WTC11 (cell line): Measurements from ENCODE around the gene AKAP9.

ENCODE experiments used
- JUN ChIP-seq: sonication (generic); formaldehyde crosslinking; IDR thresholded peaks from 2 replicates; pipeline ENCODE4 v1.8.0; 2023; ENCODE audit warnings: mild to moderate bottlenecking, missing genetic modification reagents
- MXD4 ChIP-seq: fragments of 250-450 bp; sonication (Bioruptor Pico); IDR thresholded peaks from 2 replicates; pipeline ENCODE4 v1.8.0; 2021; ENCODE audit warnings: mild to moderate bottlenecking, moderate library complexity, borderline replicate concordance
- NR2C2 ChIP-seq: sonication (generic); formaldehyde crosslinking; IDR thresholded peaks from 2 replicates; pipeline ENCODE4 v1.8.0; 2022; ENCODE audit warnings: mild to moderate bottlenecking, missing genetic modification reagents
- SP1 ChIP-seq: sonication (generic); formaldehyde crosslinking; conservative IDR thresholded peaks from 2 replicates; pipeline ENCODE4 v1.8.1; 2022; ENCODE audit warnings: missing genetic modification reagents
- TCF7 ChIP-seq: sonication (generic); formaldehyde crosslinking; IDR thresholded peaks from 2 replicates; pipeline ENCODE4 v1.8.0; 2022; ENCODE audit warnings: mild to moderate bottlenecking, low read depth, missing genetic modification reagents, moderate library complexity
- ZNF121 ChIP-seq: sonication (generic); formaldehyde crosslinking; IDR thresholded peaks from 2 replicates; pipeline ENCODE4 v1.8.0; 2023; ENCODE audit warnings: missing genetic modification reagents
- TF ChIP-seq, protein P1 (sequence below): sonication (generic); formaldehyde crosslinking; IDR thresholded peaks from 2 replicates; pipeline ENCODE4 v1.8.1; 2023; ENCODE audit warnings: mild to moderate bottlenecking, missing genetic modification reagents, moderate library complexity
- TF ChIP-seq, protein P2 (sequence below): fragments of 200-600 bp; IDR thresholded peaks from 2 replicates; pipeline ENCODE4 v1.8.0; 2022; ENCODE audit warnings: antibody characterized with exemption
- TF ChIP-seq, protein P3 (sequence below): sonication (generic); formaldehyde crosslinking; IDR thresholded peaks from 2 replicates; pipeline ENCODE4 v1.8.0; 2022; ENCODE audit warnings: mild to moderate bottlenecking, missing genetic modification reagents
- TF ChIP-seq, protein P4 (sequence below): sonication (generic); formaldehyde crosslinking; IDR thresholded peaks from 2 replicates; pipeline ENCODE4 v1.8.0; 2022; ENCODE audit warnings: mild to moderate bottlenecking, missing genetic modification reagents

DNA sequence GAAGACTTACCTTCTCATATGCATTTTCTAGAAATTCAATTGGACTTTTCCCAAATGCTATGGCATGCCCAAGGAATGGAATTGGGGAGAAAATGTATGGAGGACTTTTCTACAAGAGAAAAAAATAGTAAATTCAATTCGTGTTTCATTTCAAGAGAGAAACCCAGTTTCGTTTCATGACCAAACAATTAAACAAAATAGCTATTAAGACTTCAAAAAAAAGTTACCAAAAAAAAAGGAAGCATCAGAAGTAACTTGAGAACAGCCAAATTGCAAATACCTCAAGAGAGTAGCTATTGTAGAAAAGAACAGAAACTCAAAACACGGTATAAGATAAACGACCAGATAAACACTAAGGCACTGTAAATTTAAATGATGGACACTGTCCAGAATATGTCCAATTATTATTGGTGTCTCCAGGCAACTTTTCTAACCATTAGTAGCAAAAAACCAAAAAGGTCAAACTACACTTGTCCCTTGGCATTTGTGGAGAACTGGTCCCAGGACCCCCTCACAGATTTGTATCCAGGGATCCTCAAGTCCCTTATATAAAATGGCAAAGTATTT is 191.2 kb downstream of the AKAP9 start:
- TF ChIP-seq, protein P1, sequence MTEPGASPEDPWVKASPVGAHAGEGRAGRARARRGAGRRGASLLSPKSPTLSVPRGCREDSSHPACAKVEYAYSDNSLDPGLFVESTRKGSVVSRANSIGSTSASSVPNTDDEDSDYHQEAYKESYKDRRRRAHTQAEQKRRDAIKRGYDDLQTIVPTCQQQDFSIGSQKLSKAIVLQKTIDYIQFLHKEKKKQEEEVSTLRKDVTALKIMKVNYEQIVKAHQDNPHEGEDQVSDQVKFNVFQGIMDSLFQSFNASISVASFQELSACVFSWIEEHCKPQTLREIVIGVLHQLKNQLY (CRISPR knock-in tag) = no peak
- TF ChIP-seq TCF7 (CRISPR knock-in tag) (no peak), ZNF121 (CRISPR knock-in tag) (no peak), NR2C2 (no peak), MXD4 (CRISPR knock-in tag) (no peak), SP1 (no peak), JUN (CRISPR knock-in tag) (no peak)
- TF ChIP-seq, protein P2, sequence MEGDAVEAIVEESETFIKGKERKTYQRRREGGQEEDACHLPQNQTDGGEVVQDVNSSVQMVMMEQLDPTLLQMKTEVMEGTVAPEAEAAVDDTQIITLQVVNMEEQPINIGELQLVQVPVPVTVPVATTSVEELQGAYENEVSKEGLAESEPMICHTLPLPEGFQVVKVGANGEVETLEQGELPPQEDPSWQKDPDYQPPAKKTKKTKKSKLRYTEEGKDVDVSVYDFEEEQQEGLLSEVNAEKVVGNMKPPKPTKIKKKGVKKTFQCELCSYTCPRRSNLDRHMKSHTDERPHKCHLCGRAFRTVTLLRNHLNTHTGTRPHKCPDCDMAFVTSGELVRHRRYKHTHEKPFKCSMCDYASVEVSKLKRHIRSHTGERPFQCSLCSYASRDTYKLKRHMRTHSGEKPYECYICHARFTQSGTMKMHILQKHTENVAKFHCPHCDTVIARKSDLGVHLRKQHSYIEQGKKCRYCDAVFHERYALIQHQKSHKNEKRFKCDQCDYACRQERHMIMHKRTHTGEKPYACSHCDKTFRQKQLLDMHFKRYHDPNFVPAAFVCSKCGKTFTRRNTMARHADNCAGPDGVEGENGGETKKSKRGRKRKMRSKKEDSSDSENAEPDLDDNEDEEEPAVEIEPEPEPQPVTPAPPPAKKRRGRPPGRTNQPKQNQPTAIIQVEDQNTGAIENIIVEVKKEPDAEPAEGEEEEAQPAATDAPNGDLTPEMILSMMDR = no peak
- TF ChIP-seq, protein P3, sequence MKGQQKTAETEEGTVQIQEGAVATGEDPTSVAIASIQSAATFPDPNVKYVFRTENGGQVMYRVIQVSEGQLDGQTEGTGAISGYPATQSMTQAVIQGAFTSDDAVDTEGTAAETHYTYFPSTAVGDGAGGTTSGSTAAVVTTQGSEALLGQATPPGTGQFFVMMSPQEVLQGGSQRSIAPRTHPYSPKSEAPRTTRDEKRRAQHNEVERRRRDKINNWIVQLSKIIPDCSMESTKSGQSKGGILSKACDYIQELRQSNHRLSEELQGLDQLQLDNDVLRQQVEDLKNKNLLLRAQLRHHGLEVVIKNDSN (CRISPR knock-in tag) = no peak
- TF ChIP-seq, protein P4, sequence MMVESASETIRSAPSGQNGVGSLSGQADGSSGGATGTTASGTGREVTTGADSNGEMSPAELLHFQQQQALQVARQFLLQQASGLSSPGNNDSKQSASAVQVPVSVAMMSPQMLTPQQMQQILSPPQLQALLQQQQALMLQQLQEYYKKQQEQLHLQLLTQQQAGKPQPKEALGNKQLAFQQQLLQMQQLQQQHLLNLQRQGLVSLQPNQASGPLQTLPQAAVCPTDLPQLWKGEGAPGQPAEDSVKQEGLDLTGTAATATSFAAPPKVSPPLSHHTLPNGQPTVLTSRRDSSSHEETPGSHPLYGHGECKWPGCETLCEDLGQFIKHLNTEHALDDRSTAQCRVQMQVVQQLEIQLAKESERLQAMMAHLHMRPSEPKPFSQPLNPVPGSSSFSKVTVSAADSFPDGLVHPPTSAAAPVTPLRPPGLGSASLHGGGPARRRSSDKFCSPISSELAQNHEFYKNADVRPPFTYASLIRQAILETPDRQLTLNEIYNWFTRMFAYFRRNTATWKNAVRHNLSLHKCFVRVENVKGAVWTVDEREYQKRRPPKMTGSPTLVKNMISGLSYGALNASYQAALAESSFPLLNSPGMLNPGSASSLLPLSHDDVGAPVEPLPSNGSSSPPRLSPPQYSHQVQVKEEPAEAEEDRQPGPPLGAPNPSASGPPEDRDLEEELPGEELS (CRISPR knock-in tag) = no peak
